MM.1S (cell line): ENCODE results near the gene PRR20G.

ENCODE experiments used
- CTCF ChIP-seq: fragments of 300-600 bp; sonication (generic); IDR thresholded peaks from 2 replicates; pipeline ENCODE4 v1.5.1; 2016; ENCODE audit warnings: antibody characterized with exemption, low read length, mixed read lengths
- EZH2 ChIP-seq: fragments of 300-600 bp; sonication (generic); optimal IDR thresholded peaks from 2 replicates; pipeline ENCODE3; 2017; ENCODE audit warnings: low read depth, mild to moderate bottlenecking, antibody characterized with exemption, low read length, mixed read lengths

DNA sequence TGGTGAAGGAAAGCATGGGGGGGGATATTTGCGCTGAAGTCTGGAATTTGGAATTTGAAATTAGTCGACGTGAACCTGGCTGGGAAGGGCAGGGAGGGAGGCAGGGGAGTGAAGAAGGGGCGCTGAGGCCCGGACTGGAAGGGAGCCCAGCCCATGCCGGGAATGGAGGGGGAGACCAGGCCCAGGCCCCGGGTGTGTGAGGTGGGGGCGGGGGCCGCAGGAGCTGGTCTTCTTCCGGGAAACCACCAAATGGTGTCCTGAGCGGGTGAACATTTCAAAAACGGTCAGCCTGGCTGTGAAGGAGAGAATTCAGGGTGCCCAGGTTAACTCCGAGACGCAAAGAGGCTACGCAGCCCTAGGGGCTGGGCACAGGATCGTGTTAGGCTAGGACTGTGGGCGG lies 497 bp upstream of the PRR20G start:
- TF ChIP-seq CTCF: no peak
- no peak for TF ChIP-seq EZH2
